Measurements from ENCODE around the gene CARTPT.
A peak's percentile ranks its signal among the peaks of the same experiment; 100 is the strongest.

CARTPT gene

DNA sequence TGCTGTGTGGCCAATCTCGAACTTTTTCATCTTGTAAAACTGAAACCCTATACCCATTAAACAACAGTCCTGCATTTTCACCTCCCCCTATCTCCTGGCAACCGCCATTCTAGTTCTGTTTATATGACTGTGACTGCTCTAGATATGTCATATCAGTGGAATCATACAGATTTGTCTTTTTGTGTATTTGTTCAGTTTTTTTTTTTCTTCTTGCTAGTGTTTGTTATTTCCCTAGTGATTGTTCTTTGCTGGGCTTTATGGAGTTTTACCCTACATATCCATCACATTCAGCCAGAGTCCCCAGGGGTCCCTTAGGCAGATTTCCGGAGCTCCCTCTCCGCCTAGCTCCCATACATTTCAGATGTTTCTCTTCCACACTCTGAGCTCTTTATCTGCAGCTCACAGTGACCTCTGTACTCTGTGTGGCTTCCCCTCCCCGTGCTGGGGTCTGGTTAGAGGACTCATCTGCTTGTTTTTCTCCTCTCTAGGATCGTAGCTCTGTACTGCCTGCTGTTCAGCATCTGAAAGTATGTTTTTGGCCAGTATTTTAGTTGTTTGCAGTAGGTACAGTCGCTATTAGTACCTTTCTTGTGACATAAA is 25.1 kb upstream of the CARTPT start:
- peaks cover 11% of the 10 kb centered on the region for H3K4me1 Mint-ChIP-seq
- H3K27ac Mint-ChIP-seq, result peak overlapping the region in 2 of 3 experiments; percentile 36 to 78
- TF ChIP-seq, protein P1, sequence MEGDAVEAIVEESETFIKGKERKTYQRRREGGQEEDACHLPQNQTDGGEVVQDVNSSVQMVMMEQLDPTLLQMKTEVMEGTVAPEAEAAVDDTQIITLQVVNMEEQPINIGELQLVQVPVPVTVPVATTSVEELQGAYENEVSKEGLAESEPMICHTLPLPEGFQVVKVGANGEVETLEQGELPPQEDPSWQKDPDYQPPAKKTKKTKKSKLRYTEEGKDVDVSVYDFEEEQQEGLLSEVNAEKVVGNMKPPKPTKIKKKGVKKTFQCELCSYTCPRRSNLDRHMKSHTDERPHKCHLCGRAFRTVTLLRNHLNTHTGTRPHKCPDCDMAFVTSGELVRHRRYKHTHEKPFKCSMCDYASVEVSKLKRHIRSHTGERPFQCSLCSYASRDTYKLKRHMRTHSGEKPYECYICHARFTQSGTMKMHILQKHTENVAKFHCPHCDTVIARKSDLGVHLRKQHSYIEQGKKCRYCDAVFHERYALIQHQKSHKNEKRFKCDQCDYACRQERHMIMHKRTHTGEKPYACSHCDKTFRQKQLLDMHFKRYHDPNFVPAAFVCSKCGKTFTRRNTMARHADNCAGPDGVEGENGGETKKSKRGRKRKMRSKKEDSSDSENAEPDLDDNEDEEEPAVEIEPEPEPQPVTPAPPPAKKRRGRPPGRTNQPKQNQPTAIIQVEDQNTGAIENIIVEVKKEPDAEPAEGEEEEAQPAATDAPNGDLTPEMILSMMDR (IDR thresholded peaks at IDR 0.05; ENCODE audit: unreplicated experiment in 3 of 3), result no peak
- peak overlapping the region; percentile 2 to 20 (median 13) for H3K4me3 Mint-ChIP-seq
- H3K27me3 Mint-ChIP-seq (ENCODE audit: low read depth), result peaks cover 3% of the 10 kb centered on the region
- H3K9me3 Mint-ChIP-seq, result no peaks in the 10 kb centered on the region
- no peaks in the 10 kb centered on the region for H3K36me3 Mint-ChIP-seq (ENCODE audit: low read depth)

DNA sequence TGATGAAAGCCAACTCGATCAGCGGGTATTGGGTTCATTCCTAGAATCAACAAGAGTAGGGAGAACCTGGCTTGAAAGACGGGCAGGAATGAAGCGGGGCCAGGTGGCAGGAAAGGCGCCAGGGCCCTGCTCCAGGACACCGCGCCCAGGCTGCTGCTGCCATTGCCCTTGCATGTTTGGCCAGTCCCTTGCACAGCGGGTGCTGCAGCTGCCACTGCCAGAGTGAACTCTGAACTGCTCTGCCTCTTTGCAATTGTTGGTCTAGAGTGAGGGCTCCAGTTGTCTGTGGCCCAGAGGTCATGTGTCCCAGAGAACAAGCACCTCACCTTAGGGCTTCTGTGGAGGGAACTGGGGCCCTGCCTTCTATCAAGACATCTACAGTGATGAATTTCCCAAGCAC is 24.0 kb upstream of the CARTPT start:
- TF ChIP-seq, protein P1 (IDR thresholded peaks at IDR 0.05; ENCODE audit: unreplicated experiment in 3 of 3), result no peak
- H3K36me3 Mint-ChIP-seq (ENCODE audit: low read depth), result no peaks in the 10 kb centered on the region
- peaks cover 11% of the 10 kb centered on the region for H3K4me1 Mint-ChIP-seq
- peak overlapping the region in 1 of 3 experiments; percentile 63 for H3K27ac Mint-ChIP-seq
- H3K9me3 Mint-ChIP-seq, result no peaks in the 10 kb centered on the region
- no peak overlapping the region for H3K4me3 Mint-ChIP-seq
- H3K27me3 Mint-ChIP-seq (ENCODE audit: low read depth), result peaks cover 3% of the 10 kb centered on the region

DNA sequence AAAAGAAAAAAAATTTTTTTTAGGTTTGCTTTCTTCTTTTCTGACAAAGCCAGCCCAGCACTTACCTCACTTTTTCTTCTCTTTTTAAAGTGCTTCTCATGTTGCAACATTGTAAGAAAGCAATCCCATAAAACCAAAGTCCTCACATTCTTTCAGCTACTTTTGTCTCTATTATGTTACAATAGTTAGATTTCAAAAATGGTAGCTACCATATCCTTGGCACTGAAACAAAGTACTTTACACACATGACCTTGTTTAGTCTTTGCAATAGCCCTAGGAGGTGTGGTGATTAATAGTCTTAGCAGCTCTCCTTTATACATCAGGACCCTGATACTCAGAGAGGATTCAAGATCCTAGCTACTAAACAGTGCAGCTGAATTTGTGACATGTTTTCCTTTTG is 23.5 kb upstream of the CARTPT start:
- peak overlapping the region in 1 of 3 experiments; percentile 63 for H3K27ac Mint-ChIP-seq
- H3K36me3 Mint-ChIP-seq (ENCODE audit: low read depth), result no peaks in the 10 kb centered on the region
- TF ChIP-seq, protein P1 (IDR thresholded peaks at IDR 0.05; ENCODE audit: unreplicated experiment in 3 of 3), result no peak
- H3K4me3 Mint-ChIP-seq, result no peak overlapping the region
- peaks cover 11% of the 10 kb centered on the region for H3K4me1 Mint-ChIP-seq
- peaks cover 3% of the 10 kb centered on the region for H3K27me3 Mint-ChIP-seq (ENCODE audit: low read depth)
- no peaks in the 10 kb centered on the region for H3K9me3 Mint-ChIP-seq

DNA sequence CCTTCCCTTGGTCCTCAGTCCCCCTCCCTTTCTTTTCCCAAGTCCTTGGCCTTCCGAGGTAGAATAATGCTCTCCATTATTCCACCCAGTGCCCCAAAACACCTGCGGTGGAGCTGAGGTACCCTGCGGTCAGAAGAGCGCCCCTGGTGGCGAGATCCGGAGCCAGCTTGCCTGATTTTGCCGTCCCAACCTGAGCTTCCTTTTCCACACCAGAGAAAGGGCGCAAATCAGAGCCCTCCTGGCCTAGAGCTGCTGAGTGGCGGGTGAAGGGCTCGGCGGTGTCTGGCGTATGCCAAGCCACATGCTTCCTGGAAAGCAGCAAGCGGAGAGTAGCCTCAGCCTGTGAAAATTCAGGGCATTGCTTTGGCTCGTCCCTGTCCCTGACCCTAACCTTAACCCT is 21.1 kb upstream of the CARTPT start:
- Mint-ChIP-seq H3K27ac (no peak overlapping the region), H3K9me3 (no peaks in the 10 kb centered on the region), H3K4me3 (no peak overlapping the region), H3K36me3 (ENCODE audit: low read depth) (no peaks in the 10 kb centered on the region), H3K27me3 (ENCODE audit: low read depth) (peaks cover 3% of the 10 kb centered on the region), H3K4me1 (peaks cover 11% of the 10 kb centered on the region)
- TF ChIP-seq, protein P1 (IDR thresholded peaks at IDR 0.05; ENCODE audit: unreplicated experiment in 3 of 3), result peak in 1 of 3 experiments; percentile 14

DNA sequence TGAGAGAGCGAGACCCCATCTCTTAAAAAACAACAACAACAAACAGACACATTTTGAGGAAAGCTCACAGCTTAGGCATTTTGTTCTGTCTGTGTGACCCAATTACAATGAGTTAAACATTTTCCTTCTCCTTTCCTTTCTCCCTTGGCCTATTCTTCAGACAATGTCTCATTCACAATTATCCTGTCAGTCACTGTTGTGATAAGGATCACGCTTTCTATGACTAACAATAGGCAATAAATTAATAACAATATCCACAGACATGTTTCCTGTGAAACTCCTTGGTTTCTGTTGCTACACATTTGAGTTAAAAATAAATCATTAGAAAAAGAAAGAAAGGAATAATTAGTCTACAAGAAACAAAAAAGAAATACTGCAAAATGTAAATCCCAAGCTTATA is 19.8 kb upstream of the CARTPT start:
- TF ChIP-seq, protein P1 (IDR thresholded peaks at IDR 0.05; ENCODE audit: unreplicated experiment in 3 of 3), result no peak
- Mint-ChIP-seq H3K36me3 (ENCODE audit: low read depth) (no peaks in the 10 kb centered on the region), H3K27me3 (ENCODE audit: low read depth) (peaks cover 3% of the 10 kb centered on the region)

DNA sequence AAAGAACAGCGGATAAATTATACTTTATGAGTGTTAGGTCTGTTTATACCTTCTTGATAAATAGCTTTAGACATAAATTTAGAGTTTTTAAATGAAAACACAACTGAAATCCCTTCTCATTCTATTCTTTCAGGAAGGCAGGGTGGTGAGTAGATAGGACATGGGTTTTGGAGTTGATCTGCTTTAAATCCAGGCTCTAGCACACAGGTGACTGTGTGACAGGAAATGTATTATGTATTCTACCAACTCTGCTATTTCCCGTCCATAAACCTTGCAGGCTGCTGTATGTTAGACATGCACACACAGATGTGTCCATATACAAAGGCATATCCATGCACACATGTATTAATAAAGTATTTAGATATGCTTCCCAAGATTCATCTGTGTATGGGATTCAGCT is 19.3 kb upstream of the CARTPT start:
- no peak overlapping the region for H3K4me3 Mint-ChIP-seq
- H3K36me3 Mint-ChIP-seq (ENCODE audit: low read depth), result no peaks in the 10 kb centered on the region
- peaks cover 3% of the 10 kb centered on the region for H3K27me3 Mint-ChIP-seq (ENCODE audit: low read depth)
- no peak overlapping the region for H3K27ac Mint-ChIP-seq
- TF ChIP-seq, protein P1 (IDR thresholded peaks at IDR 0.05; ENCODE audit: unreplicated experiment in 3 of 3), result no peak
- H3K4me1 Mint-ChIP-seq, result no peaks in the 10 kb centered on the region
- no peaks in the 10 kb centered on the region for H3K9me3 Mint-ChIP-seq

More for the DNA sequence above, 19.8 kb upstream of the CARTPT start:
- H3K4me3 Mint-ChIP-seq, result no peak overlapping the region
- H3K4me1 Mint-ChIP-seq, result peaks cover 4% of the 10 kb centered on the region
- H3K27ac Mint-ChIP-seq, result peak overlapping the region in 1 of 3 experiments; percentile 42
- no peaks in the 10 kb centered on the region for H3K9me3 Mint-ChIP-seq

Measured in nephron (organoid).